ENCODE results near the gene KIAA1671. TPM values are rescaled to one million over a fixed set of nuclear protein-coding genes. Genes with fewer than 3 reads are reported as not detected.

Gene KIAA1671
- total and polyA plus RNA-seq, 2 of the 13 experiments (the other 11 are each of a cell fraction or from before 2014, with no cell fraction given): 13.5 to 13.6 TPM

DNA sequence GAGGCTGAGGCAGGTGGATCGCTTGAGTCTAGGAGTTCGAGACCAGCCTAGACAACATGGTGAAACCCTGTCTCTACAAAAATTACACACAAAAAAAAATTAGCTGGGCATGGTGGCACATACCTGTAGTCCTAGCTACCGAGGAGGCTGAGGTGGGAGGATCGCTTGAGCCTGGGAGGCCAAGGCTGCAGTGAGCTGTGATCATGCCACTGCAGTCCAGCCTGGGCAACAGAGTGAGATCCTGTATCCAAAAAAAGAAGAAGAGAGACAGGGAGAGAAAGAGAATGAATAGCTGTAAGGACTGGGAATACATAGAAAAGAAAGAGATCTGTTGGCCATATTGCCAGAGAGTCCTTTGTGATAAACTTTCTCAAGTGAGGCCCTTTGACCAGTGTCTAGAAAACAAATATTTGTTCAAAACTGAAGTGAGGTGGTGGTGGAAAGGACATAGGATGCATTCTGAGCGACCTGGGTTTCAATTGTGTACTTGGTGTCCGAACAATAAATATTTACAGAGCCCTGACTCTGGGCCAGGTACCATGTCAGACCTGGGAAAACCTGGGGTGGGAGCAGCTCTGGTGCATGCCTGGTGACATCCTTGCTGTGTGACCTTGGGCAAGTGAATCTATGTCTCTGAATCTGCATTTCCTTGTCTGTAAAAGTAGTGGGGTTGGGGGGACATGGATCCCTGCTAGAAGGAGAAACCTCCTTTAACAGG, 157.5 kb downstream of the KIAA1671 start (continued):
- peak in 1 of 2 experiments; percentile 73; a peak in 2 of 4 replicates for TF ChIP-seq EP300 (IDR thresholded peaks at IDR 0.05; ENCODE audit: low read depth in 2 of 2, low read length in 2 of 2)
- TF ChIP-seq EP300 (CRISPR knock-in tag; IDR thresholded peaks at IDR 0.05; ENCODE audit: borderline replicate concordance): no peak; the same call in 1 of the 2 replicates
- TF ChIP-seq, protein P1, sequence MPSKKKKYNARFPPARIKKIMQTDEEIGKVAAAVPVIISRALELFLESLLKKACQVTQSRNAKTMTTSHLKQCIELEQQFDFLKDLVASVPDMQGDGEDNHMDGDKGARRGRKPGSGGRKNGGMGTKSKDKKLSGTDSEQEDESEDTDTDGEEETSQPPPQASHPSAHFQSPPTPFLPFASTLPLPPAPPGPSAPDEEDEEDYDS (CRISPR knock-in tag; IDR thresholded peaks at IDR 0.05): no peak
- TF ChIP-seq, protein P2, sequence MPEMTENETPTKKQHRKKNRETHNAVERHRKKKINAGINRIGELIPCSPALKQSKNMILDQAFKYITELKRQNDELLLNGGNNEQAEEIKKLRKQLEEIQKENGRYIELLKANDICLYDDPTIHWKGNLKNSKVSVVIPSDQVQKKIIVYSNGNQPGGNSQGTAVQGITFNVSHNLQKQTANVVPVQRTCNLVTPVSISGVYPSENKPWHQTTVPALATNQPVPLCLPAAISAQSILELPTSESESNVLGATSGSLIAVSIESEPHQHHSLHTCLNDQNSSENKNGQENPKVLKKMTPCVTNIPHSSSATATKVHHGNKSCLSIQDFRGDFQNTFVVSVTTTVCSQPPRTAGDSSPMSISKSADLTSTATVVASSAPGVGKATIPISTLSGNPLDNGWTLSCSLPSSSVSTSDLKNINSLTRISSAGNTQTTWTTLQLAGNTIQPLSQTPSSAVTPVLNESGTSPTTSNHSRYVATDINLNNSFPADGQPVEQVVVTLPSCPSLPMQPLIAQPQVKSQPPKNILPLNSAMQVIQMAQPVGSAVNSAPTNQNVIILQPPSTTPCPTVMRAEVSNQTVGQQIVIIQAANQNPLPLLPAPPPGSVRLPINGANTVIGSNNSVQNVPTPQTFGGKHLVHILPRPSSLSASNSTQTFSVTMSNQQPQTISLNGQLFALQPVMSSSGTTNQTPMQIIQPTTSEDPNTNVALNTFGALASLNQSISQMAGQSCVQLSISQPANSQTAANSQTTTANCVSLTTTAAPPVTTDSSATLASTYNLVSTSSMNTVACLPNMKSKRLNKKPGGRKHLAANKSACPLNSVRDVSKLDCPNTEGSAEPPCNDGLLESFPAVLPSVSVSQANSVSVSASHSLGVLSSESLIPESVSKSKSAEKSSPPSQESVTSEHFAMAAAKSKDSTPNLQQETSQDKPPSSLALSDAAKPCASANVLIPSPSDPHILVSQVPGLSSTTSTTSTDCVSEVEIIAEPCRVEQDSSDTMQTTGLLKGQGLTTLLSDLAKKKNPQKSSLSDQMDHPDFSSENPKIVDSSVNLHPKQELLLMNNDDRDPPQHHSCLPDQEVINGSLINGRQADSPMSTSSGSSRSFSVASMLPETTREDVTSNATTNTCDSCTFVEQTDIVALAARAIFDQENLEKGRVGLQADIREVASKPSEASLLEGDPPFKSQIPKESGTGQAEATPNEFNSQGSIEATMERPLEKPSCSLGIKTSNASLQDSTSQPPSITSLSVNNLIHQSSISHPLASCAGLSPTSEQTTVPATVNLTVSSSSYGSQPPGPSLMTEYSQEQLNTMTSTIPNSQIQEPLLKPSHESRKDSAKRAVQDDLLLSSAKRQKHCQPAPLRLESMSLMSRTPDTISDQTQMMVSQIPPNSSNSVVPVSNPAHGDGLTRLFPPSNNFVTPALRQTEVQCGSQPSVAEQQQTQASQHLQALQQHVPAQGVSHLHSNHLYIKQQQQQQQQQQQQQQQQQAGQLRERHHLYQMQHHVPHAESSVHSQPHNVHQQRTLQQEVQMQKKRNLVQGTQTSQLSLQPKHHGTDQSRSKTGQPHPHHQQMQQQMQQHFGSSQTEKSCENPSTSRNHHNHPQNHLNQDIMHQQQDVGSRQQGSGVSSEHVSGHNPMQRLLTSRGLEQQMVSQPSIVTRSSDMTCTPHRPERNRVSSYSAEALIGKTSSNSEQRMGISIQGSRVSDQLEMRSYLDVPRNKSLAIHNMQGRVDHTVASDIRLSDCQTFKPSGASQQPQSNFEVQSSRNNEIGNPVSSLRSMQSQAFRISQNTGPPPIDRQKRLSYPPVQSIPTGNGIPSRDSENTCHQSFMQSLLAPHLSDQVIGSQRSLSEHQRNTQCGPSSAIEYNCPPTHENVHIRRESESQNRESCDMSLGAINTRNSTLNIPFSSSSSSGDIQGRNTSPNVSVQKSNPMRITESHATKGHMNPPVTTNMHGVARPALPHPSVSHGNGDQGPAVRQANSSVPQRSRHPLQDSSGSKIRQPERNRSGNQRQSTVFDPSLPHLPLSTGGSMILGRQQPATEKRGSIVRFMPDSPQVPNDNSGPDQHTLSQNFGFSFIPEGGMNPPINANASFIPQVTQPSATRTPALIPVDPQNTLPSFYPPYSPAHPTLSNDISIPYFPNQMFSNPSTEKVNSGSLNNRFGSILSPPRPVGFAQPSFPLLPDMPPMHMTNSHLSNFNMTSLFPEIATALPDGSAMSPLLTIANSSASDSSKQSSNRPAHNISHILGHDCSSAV (CRISPR knock-in tag; IDR thresholded peaks at IDR 0.05; ENCODE audit: borderline replicate concordance): no peak
- TF ChIP-seq CBX1 (IDR thresholded peaks at IDR 0.05; ENCODE audit: low read depth): peak; percentile 71
- TF ChIP-seq, protein P3, sequence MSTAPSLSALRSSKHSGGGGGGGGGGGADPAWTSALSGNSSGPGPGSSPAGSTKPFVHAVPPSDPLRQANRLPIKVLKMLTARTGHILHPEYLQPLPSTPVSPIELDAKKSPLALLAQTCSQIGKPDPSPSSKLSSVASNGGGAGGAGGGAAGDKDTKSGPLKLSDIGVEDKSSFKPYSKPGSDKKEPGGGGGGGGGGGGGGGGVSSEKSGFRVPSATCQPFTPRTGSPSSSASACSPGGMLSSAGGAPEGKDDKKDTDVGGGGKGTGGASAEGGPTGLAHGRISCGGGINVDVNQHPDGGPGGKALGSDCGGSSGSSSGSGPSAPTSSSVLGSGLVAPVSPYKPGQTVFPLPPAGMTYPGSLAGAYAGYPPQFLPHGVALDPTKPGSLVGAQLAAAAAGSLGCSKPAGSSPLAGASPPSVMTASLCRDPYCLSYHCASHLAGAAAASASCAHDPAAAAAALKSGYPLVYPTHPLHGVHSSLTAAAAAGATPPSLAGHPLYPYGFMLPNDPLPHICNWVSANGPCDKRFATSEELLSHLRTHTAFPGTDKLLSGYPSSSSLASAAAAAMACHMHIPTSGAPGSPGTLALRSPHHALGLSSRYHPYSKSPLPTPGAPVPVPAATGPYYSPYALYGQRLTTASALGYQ (CRISPR knock-in tag; IDR thresholded peaks at IDR 0.05): peak; percentile 61; the same call in 1 of the 2 replicates
- TF ChIP-seq, protein P4, sequence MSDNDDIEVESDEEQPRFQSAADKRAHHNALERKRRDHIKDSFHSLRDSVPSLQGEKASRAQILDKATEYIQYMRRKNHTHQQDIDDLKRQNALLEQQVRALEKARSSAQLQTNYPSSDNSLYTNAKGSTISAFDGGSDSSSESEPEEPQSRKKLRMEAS (IDR thresholded peaks at IDR 0.05): peak; percentile 42; the same call in 1 of the 2 replicates
- TF ChIP-seq DNMT3B (CRISPR knock-in tag; conservative IDR thresholded peaks at IDR 0.05): no peak
- TF ChIP-seq, protein P5, sequence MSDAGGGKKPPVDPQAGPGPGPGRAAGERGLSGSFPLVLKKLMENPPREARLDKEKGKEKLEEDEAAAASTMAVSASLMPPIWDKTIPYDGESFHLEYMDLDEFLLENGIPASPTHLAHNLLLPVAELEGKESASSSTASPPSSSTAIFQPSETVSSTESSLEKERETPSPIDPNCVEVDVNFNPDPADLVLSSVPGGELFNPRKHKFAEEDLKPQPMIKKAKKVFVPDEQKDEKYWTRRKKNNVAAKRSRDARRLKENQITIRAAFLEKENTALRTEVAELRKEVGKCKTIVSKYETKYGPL (CRISPR knock-in tag; IDR thresholded peaks at IDR 0.05): no peak
- TF ChIP-seq, protein P6, sequence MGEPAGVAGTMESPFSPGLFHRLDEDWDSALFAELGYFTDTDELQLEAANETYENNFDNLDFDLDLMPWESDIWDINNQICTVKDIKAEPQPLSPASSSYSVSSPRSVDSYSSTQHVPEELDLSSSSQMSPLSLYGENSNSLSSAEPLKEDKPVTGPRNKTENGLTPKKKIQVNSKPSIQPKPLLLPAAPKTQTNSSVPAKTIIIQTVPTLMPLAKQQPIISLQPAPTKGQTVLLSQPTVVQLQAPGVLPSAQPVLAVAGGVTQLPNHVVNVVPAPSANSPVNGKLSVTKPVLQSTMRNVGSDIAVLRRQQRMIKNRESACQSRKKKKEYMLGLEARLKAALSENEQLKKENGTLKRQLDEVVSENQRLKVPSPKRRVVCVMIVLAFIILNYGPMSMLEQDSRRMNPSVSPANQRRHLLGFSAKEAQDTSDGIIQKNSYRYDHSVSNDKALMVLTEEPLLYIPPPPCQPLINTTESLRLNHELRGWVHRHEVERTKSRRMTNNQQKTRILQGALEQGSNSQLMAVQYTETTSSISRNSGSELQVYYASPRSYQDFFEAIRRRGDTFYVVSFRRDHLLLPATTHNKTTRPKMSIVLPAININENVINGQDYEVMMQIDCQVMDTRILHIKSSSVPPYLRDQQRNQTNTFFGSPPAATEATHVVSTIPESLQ (CRISPR knock-in tag; conservative IDR thresholded peaks at IDR 0.05): no peak
- TF ChIP-seq KDM2A (CRISPR knock-in tag; IDR thresholded peaks at IDR 0.05; ENCODE audit: borderline replicate concordance, low read depth): no peak
- peak; percentile 54; the same call in 1 of the 2 replicates for TF ChIP-seq ZNF709 (CRISPR knock-in tag; IDR thresholded peaks at IDR 0.05)
- TF ChIP-seq PLRG1 (conservative IDR thresholded peaks at IDR 0.05): no peak
